Inflammatory macrophage treated with lipopolysaccharide for 1 hour (primary cell): Measurements from ENCODE around the gene CDK7.

Experiments
- DNase-seq, 2 donors: peaks; one replicate each; pipeline ENCODE4 v3.0.0-alpha.2; 2020 to 2022

The CDK7 gene

DNA sequence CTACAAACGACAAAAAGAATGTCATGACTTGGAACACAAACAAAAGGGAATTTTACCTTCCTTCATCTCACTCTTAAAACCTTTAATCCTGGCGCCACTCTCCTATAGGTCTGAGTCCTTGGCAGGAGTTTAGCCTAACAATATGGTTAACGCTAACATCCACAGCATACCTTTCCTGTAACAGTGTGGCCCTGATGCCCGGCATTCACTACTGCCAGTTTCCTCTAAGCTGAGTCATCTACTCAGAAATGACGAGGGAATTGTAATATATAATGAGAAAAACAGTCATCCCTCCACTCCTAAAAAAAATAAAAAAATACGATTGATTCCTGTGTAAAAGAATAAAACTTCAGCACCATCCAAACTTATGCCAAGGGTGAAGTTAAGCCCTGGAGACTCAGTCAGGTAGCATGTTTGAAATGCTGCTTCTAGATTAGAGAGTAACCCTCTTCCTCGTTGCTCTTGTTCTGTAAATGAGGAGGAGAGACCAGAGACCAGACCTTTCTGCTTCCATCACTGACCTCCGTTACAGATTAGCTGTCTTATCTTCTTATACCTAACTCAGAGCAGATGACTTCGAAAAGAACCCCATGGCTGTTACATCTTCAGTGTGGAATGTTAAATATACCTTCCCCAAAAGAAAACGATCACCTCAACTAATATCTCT is 60.5 kb downstream of the CDK7 start:
- DNase-seq, result no peak

- DNase-seq, result no peak
Observed at GRCh38 chr5:69299625-69300024, 64.9 kb downstream of the CDK7 start.

DNA sequence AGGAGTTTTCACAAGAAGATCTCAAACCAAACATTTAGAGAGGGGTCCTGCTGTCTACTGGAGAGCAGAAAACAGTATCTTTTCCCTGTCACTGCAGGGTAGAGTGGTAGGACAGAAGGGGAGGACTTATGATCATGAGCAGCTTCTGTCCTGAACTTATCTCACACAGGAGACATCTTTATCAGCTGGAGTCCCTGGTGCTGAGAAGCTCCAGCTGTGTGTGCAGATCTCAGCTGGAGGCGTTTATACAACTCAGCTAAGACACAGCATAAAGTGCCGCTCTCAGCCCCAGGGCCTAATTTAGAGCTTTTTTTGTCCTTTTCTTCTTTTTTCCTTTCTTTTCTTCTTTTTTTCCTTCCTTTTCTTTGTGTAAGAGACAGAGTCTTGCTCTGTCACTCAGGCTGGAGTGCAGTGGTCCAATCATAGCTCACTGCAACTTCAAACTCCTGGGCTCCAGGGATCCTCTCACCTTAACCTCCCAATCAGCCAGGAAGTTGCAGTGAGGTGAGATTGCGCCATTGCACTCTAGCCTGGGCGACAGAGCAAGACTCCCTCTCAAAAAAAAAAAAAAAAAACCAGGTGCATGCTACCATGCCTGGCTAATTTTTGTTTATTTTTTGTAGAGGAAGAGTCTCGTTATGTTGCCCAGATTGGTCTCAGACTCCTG is 66.0 kb downstream of the CDK7 start:
- DNase-seq, result no peak

- DNase-seq, result no peak
Observed at GRCh38 chr5:69305512-69305911, 70.8 kb downstream of the CDK7 start.

GRCh38 chr5:69308046-69308553 is 73.4 kb downstream of the CDK7 start:
- no peak for DNase-seq

DNA sequence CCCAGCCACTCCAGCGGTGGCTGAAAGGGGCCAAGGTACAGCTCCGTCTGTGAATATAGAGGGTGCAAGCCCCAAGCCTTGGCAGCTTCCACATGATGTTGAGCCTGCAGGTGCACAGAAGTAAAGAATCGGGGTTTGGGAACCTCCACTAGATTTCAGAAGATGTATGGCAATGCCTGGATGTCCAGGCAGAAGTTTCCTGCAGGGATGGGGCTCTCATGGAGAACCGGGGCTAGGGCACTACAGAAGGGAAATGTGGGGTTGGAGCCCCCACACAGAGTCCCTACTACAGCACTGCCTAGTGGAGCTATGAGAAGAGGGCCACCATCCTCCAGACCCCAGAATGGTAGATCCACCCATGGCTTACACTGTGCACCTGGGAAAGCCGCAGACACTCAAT is 74.7 kb downstream of the CDK7 start:
- DNase-seq, result no peak

- DNase-seq, result no peak
Observed at GRCh38 chr5:69312459-69313160, 77.9 kb downstream of the CDK7 start.

GRCh38 chr5:69313428-69313827 is 78.7 kb downstream of the CDK7 start:
- DNase-seq, result no peak

DNA sequence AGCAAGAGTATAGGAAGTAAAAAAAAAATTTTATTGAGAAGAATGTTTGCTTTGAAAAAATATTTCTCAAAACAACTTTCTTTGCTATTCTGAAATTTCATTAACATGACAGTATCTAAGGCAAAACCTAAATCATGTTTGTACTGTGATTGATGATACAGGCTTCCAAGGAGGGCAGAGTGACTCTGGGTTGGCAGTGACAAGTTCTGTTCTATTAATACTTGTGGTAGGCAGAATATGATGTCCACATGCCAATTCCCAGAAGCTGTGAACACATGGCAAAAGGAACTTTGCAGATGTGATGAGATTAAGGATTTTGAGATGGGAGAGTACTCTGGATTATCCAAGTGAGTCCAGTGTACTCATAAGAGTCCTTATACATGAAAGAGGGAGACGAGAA is 81.3 kb downstream of the CDK7 start:
- no peak for DNase-seq

DNA sequence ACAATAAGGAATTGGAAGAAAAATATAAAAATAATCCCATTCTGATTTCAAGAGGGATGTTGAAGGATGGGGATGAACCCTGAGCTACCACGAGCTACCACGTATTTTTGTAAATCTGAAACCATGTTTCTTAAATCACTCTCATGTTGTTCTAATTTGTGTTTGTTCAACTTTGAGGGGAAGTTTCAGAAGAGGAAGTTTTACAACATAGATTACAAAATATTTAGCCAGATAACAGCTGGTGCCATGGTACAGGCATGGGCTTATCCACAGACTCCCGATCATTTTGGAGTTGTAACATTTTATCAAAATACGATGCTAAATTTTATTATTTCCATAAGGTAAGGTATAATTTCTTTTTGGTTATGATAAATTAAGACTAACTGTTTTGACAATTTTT is 82.7 kb downstream of the CDK7 start:
- peak; percentile 46 to 49 for DNase-seq

DNA sequence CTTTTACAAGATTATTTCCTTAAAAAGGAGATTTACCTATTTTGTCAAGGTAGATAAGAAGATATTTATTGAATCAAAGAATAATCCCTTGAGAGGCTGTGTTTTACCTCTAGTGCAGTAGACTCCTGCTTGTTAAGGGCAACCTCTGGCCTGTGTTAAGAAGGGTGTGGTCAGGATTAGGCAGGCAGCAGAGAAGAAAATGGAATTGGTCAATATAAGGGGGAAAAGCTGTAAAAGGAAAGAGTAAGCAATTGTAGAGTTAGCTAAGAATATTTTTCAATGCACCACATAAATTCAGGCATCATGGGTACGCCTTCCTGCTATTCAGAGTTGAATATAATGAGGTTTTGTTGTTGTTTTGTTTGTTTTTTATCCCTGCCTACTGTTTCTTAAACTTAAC is 91.7 kb downstream of the CDK7 start:
- no peak for DNase-seq
